GM21723 (cell line): ENCODE results near the gene DDX10.
"Not testable (repeated sequence)": the region's sequence is repeated elsewhere in the genome, so short reads cannot be mapped to it uniquely, and the experiment has no call there.

ENCODE experiments used
- ATAC-seq: cut with Tn5 transposase; IDR thresholded peaks from one replicate; pipeline ENCODE4 v1.9.1; 2021; ENCODE audit warnings: mild to moderate bottlenecking, moderate library complexity; ENCODE audit not compliant: unreplicated experiment

The DDX10 gene

DNA sequence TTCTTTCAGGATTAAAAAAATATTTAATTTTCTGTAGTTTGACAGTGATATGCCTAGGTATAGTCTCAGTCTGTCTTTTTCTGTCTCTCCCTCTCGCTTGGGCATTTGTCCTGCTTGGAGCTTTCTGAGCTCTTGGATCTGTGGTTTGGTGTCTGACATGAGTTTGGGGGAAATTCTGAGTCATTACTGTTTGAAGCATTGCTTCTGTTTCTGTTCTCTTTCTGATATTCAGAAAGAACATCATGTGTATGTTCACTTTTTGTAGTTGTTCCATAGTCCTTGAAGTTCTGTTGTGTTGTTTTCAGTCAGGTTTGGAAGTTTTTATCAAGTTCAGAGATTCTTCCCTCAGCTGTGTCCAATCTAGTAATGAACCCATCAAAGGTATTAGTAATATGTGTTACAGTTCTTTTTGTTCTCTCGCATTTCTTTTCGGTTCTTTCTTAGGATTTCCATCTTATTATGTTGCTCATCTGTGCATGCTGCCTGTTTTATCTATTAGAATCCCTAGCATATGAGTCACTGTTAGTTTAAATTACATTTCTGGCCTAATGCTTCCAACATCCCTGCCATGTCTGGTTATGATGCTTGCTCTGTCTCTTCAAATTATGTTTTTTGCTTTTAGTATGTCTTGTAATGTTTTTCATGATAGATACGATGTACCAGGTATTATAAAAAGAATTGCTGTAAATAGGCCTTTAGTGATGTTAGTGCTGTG lies 48.4 kb downstream of the DDX10 start:
- ATAC-seq, result peak; percentile 65

DNA sequence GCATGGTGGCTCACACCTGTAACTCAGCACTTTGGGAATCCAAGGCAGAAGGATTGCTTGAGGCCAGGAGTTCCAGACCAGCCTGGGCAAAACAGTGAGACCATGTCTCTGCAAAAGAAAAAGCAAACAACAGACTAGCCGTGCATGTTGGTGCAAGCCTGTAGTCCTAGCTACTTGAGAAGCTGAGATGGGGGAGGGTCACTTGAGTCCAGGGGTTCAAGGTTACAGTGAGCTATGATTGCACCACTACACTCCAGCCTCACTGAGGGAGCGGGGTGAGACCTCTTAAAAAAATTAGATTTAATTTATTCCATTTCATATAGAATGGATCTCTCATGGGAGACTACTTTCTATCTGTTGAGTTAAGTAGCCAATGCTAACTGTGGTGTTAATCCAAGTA lies 50.4 kb downstream of the DDX10 start:
- ATAC-seq, result no peak

DNA sequence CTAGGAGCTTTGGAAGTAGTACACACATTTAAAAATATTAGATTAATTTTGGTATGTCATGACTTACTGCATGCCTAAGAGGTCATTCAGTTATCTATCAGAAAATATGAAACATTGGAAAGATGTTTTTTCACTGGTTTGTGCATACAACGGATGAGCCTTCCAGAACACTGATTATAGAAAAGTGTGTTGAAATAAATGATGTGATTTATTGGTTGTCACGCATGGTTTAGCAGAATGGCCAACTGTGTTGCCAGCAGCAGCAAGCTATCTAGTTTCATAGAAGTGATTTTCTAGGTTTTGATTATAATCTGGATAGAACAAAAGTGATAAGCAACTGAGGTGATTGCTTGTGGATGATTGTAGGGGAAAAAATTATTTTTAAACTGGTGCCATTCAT lies 53.6 kb downstream of the DDX10 start:
- ATAC-seq, result no peak

DNA sequence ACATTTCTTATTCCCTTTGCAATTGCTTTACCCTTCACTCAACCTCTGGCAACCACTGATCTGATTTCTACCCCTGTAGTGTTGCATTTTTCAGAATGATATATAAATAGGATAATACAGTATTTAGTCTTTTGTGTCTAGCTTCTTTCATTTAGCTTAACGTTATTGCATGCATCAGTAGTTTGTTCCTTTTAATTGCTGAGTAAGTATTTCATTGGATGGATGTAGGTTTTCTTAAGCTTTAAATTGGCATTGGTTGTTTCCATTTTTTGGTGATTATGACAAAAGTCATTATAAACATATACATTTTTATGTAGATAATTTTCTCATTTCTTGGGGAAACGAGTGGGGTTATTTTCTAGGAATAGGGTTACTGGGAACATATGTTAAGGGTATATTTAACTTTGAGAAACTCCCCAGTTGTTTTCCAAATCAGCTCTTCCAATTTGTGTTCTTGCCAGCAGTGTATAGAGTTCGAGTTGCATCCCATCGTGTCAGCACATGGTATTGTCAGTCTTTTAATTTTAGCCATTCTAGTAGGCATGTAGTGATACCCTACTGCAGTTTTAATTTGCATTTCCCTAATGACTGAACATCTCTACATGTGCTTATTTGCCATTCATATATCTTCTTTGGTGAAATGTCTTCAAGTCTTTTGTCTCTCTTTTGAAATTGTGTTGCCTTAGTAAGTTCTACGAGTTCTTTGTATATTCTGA lies 60.3 kb downstream of the DDX10 start:
- ATAC-seq, result no peak

DNA sequence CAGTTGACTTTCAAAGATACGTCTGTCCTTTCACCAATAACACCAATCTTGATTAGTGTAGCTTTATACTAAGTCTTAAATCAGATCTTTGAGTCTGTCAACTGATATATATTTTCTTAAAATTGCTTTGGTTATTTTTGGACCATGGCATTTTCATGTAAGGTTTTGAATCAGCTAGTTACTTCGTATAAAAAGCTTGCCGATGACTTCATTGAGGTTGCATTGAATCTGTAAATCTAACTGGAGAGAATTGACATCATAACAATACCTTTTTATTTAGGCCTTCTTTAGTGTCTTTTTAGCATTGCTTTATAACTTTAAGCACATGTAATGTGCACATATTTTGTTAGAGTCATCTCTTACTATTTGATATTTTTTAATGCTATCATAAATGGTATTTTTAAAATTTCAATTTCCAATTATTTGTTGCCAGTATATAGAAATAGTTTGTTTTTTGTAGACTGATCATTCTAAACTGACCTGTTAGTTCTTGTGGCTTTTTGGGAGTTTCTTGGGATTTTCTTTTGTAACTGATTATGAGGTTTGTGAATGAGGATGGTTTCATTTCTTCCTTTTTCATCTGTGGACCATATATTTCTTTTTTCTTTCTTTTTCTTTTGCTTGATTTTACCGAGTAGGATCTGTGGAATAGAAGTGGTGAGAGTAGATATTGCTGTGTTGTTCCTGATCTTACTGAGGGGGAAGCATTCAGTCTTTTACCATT lies 61.4 kb downstream of the DDX10 start:
- ATAC-seq, result no peak

DNA sequence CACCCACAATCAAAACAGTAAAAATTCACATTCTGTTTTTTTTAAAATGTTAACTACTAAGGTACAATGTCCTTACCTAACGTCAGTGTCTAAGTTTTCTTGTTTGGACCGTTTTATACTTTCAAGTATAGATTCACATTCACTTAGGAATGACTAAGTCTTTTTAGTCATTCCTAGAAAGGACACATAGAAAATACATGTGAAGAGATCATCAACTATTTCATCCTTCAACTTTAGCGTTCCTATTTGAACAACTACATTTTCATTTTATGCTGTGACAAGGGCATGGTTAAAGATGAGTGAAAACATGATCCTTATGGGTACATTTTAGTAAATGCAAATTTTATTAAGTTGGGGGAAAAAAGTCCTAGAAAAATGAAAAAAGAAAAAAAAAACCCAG lies 62.8 kb downstream of the DDX10 start:
- no peak for ATAC-seq

DNA sequence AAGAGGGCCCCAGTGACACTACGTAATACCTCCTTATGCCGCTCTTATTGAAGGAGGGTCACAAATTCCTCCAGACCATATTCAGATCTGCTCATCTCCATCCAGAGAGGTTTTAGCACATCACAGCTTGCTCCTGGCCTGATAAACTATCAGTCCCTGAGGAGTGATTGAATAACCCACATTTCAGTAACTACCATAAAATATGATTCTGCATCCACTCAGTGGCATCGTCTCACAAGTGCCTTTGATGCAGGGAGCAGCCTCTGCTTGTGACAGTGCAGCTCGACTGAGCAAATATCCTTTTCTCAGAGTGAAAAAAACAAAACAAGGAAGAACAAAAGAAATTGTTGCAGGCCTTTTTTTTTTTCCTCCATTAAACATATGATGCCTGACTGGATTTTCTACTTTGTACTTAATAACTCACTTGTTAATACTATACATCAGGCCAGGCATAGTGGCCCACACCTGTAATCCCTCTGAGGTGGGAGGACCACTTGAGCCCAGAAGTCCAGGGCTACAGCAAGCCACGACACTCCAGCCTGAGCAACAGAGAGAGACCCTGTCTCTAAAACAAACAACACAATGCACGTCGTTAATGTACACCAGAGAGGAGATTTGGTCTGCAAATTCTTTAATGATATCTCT lies 64.5 kb downstream of the DDX10 start:
- ATAC-seq, result no peak

DNA sequence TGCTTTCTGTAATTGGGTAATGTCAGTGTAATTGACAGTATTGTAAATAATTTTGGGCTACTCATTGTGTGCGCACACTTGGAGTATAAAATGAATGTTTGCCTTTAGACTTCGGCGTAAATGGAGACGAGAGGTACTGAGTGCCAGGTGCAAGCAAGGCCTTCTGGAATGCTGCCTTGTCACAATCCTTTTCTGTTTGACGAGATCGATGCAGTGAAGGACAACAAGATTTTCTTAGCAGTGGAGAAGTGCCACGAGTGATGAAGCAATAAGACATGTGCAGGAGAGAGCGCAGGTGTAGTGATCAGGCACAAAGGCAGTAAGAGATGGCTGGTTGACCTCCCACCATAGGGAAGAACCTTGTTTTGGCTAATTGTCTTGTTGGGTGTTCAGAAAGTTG lies 67.5 kb downstream of the DDX10 start:
- no peak for ATAC-seq

DNA sequence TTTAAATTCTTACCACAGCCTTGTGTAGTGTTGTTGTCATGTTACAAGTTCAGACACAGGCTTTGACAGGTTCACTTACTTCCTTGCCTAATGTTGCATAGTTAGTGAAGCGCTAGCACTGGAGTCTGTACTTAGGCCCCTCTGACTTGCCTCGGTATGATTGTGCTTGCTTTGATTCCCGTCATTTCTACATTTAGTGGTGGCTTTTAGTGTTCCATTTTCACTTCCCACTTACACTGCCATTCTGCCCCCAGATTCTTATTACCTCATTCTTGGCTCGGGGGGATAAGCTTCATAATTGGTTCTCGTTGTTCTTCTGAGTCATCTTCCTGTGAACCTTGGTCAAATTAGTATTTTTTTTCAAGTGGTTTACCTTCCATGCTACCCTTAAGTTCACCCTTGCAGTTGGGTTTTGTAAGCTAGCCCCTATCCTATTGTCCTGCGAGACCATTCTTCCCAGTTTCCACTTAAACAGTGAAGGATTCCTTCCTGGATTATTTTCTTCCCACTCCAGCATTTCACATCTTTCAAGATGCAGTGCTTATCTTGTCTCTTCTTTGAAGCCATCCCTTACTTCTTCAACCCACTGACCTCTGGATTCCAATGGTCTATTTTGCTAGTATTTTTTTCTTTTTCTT lies 68.7 kb downstream of the DDX10 start:
- peak; percentile 87 for ATAC-seq

DNA sequence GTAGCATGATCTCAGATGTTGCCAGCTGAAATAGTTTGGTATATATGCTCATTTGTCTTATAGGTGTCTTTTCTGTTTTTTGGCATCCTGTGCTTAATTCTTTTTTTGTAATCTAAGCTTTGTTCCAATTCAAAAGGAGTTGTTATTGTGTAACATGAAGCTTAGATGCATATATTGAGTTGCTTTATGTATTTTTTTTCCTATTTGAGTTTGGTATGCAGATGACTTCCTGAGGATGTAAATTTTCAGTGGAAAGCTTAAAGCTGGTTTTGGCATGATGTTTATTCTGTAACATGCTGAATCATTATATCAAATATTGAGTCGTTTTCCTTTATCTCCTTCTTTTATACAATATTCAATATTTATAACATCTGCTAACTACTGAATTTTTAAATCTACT lies 69.4 kb downstream of the DDX10 start:
- ATAC-seq, result no peak

DNA sequence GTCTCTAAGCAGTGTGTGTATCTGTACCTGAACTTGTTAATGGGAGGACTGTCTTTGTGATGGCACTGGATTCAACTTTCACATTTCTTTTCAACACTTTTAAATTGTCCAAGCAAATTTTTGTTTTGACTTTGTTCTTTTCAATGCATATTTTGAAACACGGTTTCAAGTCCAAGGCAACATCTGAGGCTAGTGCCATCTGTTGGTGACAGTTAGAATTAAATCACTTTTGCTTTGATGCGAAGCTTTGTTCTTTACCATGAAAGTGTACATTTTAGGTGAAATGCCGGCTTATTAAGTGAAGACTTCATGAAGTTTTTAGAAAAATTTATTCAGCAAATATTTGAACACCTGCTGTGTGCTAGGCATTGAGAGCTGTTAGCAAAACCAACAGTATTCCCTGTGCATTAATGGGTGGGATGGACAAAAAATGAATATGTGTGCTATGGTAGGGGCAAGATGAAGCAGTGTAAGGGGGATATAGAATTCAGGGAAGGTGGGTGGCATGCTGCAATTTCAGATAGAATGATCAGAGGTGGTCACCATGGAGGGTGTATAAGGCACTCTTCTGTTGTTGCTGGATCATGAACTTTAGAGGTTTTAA lies 70.2 kb downstream of the DDX10 start:
- no peak for ATAC-seq

DNA sequence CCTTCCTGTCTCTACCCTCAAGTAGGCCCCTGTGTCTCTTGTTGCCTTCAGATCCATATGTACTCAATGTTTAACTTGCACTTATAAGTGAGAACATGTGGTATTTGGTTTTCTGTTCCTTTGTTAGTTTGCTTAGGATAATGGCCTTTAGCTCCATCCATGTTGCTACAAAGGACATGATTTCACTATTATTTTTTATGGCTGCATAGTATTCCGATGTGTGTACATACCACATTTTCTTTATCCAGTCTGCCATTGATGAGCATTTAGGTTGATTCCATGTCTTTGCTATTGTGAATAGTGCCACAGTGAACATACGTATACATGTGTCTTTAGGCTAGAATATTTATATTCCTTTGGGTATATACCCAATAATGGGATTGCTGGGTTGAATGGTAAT lies 75.3 kb downstream of the DDX10 start:
- not testable (repeated sequence) for ATAC-seq

DNA sequence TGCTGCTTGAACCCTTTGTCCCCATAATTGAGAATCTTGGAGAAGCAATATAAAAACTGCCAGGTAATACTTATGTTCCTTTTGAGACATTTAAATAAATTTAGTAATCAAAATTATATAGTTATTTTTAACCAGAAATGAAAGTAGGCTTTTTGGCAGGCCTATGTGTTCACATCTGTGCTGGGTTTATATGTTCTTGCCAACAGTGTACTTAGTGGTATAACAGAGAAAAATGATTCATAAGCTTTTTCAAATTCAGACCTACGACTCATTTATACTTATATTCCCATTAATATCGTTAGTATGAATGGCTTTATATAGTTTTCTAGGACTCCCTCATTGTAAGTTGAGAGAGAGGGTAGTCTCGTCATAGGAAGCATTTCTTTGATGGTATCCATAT lies 79.0 kb downstream of the DDX10 start:
- no peak for ATAC-seq

DNA sequence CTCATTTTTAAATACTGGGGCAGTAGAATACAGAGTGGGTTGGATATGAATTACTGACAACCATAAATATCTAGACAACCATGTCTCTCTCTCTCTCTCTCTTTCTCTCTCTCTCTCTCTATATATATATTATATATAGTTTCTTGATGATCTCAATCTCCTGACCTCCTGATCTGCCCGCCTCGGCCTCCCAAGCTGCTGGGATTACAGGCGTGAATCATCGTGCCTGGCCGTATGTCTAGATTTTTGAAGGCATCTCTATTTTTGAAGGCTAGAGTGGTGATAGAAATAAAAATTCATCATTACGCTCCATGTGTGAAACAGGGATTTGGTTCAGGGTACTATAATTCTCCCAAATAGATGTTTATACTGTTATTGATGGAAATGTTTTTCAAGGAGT lies 84.1 kb downstream of the DDX10 start:
- no peak for ATAC-seq

DNA sequence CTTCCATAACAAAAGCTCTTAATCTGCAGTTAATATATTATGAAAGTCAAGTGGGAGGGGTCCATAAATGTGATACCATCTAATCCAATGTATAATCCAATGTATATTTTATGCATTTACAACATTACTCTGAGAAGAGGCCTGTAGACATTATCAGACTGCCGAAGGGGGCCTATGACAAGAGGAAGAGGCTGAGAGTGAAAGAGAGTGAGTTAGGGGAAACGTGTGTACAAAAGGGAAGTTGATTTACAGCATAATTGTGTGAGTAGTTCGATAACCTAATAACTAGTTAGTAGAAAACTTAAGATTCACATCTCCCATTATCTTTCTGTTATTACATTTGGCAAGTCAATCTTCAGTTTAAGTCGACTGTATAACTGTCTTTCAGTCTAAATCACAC lies 86.6 kb downstream of the DDX10 start:
- ATAC-seq, result no peak

DNA sequence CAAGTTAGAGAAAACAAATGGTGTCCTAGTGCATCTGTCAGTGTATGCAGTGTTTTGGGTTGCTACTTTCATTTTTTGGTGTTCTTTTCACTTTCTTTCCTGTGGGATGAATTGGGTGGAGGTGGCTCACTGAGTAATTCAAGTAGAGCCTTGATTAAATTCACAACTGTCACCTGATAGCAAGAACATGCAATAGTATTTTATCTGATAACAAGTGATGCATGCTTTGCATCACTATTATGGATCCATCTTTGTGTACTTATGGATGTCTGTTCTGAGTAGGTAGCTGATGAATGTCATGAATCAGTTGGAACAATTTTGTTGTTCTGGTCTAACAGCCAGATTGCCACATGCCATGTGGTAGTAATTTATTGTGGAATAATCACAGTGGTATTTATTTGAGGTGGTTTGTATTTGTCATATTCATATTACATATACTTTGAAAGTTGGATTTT lies 87.5 kb downstream of the DDX10 start:
- ATAC-seq, result no peak

DNA sequence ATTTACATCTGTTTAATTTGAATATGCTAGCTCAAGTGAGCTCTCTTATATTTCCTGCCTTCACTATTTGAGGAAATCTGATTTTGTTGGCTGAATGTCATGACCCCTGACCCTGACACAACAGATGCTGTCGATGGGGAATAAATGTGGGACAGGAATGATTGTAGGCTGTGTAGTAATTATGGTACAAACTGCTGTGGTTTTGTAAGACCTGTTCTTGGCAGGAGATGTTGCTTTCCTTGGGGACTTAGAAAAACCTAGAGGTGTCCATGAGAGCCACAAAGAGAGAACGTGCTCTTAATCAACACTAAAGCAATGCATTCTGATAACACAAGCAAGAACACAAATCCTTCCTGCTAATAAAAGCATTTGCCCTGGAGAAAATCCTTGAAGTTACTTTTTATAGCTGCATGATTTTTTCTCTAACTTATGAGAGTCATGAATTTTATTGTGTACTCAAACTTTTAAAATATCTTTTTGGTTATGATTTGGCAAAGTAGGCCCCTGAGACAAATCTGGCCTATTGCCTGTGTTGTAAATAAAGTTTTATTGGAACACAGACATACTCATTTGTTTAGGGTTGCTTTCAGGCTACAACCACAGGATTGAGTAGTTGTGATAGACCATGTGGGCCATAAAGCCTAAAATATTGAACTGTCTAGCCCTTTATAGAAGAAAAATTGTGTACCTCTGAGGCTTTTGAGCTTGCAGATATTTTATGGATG lies 90.2 kb downstream of the DDX10 start:
- ATAC-seq, result no peak

DNA sequence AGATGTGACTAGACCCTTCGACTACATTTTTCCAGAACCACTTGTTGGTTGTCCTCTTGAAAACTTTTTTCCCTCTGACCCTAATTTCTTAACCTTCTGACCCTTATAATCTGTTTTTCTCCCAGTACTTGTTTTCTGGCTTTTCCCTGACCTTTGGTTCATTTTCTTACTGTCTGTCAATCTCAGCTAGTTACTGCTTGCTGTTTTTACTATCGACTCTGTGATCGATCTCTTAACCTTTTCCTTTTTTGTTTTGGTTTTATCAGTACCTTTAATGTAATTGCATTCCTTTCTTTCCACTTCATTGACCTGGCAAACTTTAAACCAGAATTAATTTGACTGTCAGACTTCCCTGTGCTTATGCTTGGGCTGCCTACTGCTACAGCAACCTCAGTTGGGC lies 92.8 kb downstream of the DDX10 start:
- ATAC-seq, result no peak

DNA sequence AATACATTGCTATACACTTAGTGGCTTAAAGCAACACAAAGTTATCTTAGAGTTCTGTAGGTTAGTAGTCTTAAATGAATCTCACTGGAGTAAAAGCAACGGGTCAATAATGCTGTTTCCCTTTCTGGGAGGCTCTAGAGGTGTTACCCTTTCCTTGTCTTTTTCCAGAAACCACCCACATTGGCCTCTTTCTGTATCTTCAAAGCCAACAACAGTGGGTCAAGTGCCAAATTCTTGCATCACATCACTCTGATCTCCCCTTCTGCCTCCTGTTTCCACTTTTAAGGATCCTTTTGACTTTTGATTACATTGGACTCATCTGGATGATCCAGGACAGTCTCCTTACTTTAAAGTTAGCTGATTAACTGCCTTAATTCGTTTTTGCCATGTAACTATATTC lies 93.6 kb downstream of the DDX10 start:
- no peak for ATAC-seq

DNA sequence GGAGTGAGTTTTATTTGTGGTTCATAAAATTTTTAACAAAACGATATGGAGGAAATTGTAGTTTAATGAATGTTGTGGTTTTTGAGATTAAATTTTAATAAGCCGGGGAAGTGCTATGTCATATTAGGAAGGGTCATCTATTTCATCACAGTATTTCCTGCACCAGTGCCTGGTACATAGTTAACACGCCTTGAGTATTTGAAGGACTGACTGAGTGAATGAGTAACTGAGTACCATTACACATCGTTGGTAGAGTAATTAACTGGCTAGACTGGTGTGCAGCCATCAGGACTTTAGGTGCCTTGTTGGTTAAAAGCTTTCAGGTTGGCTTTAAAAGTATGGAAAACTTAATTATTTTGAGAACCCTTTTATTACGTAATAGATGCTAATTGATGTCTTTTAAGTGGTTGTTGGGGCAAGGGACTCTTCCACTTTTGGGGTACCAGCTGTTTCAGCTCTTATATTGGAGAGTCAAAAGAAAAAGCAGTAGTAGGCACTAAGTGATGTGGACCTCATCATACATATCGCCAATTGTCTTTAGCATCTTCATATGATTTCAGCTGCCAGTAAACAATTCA lies 101.8 kb downstream of the DDX10 start:
- ATAC-seq, result no peak
